DOHH2 (cell line): ENCODE data around the gene FIBCD1.

Source experiments
- CTCF ChIP-seq: fragments of 200-600 bp; sonication (generic); IDR thresholded peaks from one replicate; pipeline ENCODE4 v1.5.1; 2014; ENCODE audit warnings: antibody characterized with exemption, mild to moderate bottlenecking, low read depth, low read length; ENCODE audit not compliant: poor library complexity, severe bottlenecking
- EZH2phosphoT487 ChIP-seq: fragments of 200-600 bp; sonication (generic); IDR thresholded peaks from 2 replicates; pipeline ENCODE4 v1.6.1; 2017; ENCODE audit warnings: borderline replicate concordance, mild to moderate bottlenecking, antibody characterized with exemption, low read length, moderate library complexity, mixed read lengths

GRCh38 chr9:130986356-130986965 is 47.4 kb upstream of the FIBCD1 start:
- TF ChIP-seq CTCF (no peak), EZH2phosphoT487 (no peak)
